Activated T-helper 9 cell treated with anti-CD3 and anti-CD28 coated beads, Interleukin-2, amount 50 U/mL, for 16 hours (primary cell): ENCODE results near the gene DCAF8L2.
"Not testable (repeated sequence)": the region's sequence is repeated elsewhere in the genome, so short reads cannot be mapped to it uniquely, and the experiment has no call there.

Experiments used
- DNase-seq: peaks from one replicate; pipeline ENCODE4 v3.0.0-alpha.2; 2020; ENCODE audit warnings: low read depth

DCAF8L2 gene

DNA sequence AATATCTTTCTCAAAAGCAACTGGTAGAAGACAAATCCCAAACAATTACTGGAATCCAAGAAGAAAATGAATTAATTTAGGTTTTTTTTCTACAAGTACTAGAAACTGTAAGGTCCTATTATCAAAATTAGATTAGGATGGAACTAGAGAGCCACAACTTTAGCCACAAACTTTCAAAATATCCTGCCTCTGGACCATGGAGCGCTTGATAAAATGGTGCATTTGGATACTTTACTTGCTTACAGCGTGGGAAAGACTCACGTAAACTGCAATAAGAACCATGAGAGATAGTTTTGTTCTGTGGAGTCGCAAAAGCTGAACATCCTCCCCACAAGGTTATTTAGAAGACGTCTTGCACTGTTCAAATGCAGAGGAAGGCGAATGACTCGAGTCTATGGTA, at the start of gene DCAF8L2:
DCAF8L2 (plus strand) TSS at position 301 of the 400 bp plus-strand sequence. CDS start 156,552 bp downstream, outside the sequence.
- no peak for DNase-seq

GRCh38 chrX:27541161-27541560, 49.0 kb upstream of the DCAF8L2 start:
- not testable (repeated sequence) for DNase-seq

DNA sequence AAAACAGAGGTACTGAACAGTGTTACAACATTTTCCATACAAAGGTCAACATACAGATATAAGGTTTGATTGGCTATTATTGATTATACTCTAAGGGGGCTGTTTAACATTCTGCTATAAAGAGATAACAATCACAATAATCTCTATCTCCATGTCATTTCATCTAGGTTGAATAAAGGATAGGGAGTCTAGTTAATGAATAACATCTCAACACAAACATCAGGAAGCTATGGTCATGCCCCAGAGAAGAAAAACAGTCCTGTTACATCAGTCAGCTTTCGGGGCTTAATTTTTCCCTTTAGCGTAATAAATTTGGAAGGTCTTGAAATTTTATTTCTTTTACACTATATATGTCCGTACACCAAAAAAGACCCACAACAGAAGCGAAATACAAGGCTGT, 41.5 kb upstream of the DCAF8L2 start:
- no peak for DNase-seq

DNA sequence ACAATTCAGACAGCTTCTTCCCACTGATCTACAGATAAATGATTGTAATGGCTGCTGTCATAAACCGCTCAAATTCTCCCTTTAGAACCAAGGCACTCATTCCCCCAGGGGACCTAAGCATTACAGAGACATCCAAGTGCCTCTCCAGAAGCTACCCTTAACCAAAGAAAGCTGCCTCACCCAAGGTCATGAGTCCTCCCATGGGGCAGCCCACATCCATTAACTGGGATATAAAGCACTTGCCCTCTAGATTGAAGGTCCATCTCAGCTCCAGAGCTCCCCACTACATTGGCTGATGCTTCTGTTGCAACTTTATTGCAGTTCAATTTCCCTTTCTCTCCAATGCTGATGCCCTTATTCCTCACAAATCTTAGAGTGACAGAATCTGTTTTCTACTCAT, 40.5 kb upstream of the DCAF8L2 start:
- no peak for DNase-seq

- DNase-seq: no peak
Observed at GRCh38 chrX:27555514-27555913, 34.6 kb upstream of the DCAF8L2 start.

- DNase-seq: no peak
Observed at GRCh38 chrX:27565992-27566391, 24.2 kb upstream of the DCAF8L2 start.

DNA sequence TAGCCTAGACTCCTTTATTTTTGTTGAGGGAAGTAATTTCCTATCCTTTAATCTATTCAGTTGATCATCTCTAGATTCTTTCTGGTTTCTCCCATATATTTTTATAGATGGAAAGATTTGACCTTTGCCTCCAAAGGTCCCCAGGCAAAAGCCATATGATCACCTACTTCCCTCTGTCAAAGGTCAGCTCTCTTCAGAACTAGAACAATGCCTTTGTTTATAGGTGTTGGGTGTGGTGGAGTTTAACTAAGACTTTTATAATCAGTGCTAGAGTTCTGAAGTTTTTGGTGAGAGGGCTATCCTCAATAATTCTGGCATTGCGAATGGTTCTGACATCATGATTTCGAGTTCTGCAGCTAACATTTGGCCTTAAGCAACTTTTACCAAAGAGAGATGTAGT, 19.0 kb upstream of the DCAF8L2 start:
- DNase-seq: no peak

GRCh38 chrX:27575565-27575964, 14.6 kb upstream of the DCAF8L2 start:
- DNase-seq: no peak

DNA sequence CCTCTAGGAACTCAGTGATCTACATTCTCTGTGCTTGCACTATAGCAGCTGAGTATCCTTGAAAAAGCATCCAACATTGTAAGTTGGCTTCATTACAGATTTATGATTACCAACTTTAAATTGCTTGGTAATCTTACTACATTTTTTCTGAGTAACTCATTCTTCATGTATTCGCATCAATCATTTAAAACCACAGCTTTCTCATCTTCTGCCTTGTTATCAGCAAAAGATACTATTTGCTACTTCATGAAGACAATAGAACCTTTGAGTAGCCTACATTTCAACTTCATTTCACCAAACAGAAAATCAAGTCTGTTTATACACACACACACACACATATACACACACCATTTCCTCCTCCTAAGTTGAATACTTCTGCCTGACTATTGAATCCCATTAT, 6.2 kb upstream of the DCAF8L2 start:
- no peak for DNase-seq

GRCh38 chrX:27591938-27592337, 1.8 kb downstream of the DCAF8L2 start:
- DNase-seq: no peak

DNA sequence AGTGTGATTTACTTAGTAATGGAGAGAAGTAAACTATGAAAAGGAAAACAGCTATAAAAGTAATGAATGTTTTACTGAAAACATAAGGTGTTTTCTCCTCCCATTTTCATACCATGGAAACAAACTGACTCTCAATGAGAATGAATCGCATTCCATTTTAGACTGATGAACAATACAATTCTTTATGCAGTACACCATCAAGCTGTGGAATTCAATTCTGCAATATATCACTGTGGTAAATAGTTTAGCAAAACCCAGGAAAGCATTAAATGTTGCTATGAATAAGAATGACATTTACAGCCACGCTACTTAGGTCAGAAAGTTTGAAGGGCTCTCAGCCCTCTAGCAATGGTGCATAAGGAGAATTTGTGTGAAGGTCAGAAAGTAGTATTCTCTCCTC, 7.4 kb downstream of the DCAF8L2 start:
- DNase-seq: no peak

GRCh38 chrX:27598312-27598711, 8.2 kb downstream of the DCAF8L2 start:
- DNase-seq: no peak

GRCh38 chrX:27599928-27600327, 9.8 kb downstream of the DCAF8L2 start:
- no peak for DNase-seq

DNA sequence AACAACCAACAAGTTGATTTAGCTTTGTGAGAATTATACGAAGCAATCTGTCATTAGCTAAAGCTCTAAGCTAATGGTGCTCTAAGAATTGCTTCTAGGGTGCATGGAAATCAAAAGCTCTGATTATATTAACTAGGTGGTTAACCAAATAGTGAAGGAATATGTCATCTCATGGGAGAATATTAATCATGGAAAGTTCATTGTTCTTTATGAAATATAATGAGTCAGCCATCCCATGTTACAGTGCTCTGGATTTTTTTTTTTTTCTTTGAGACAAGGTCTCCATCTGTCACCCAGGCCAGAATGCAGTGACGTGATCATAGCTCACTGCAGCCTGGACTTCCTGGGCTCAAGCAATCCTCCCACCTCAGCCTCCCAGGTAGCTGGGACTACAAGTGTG, 10.5 kb downstream of the DCAF8L2 start:
- DNase-seq: no peak

- DNase-seq: no peak
Observed at GRCh38 chrX:27608671-27609070, 18.5 kb downstream of the DCAF8L2 start.

GRCh38 chrX:27619459-27619858, 29.3 kb downstream of the DCAF8L2 start:
- no peak for DNase-seq

- DNase-seq: no peak
Observed at GRCh38 chrX:27619975-27620374, 29.8 kb downstream of the DCAF8L2 start.

GRCh38 chrX:27622883-27623282, 32.7 kb downstream of the DCAF8L2 start:
- DNase-seq: no peak

DNA sequence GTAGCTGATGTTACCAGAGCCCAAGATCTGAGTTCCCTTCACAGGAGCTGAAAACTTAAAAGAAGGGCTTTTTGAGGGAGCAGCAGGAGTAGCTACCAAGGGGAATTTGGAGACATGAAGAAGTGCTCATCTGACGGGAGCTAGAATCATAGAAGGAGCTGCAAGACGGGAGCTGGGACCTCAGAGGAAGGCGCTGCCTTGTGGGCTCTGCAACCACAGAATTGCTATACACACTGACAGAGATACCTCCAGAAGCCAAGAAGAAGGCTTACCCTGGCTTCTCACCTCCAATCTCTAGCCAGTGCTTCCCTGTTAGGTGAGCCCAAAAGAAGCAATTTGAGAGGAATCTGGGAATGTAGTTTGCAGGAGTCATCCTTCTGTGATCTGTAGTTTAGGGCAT, 35.9 kb downstream of the DCAF8L2 start:
- no peak for DNase-seq

DNA sequence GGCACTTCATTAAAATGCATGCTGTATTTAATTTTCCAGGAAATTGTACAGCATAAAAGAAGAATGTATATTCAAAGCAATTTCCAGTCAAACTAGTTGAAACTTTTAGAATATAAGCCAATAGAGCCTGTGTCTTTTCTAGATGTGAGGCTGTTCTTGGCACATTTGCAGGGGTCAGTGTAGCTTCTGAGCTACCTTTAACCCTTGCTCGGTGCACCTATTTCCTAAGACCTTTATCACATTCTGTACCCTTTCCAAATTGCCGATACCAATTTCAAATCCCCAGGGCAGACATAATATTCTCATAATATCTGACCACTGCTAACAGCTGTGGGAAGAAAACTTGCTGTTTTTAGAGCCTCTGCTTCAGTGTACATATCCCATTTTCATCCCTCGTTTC, 43.2 kb downstream of the DCAF8L2 start:
- no peak for DNase-seq

DNA sequence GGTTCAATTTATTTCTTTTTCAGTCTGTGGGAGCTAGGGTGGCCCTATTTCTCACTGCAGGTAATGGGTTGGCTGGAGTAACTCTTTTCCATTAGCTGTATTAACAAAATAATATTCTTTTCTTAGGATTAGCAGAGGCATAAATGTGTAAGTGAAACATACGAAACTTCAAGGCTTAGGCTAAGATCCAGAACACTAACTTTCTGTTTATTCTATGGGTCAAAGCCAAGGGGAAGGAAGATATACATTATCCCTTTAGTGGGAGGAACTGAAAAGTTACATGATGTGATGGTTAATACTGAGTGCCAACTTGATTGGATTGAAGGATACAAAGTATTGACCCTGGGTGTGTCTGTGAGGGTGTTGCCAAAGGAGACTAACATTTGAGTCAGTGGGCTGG, 66.4 kb downstream of the DCAF8L2 start:
- DNase-seq: no peak

DNA sequence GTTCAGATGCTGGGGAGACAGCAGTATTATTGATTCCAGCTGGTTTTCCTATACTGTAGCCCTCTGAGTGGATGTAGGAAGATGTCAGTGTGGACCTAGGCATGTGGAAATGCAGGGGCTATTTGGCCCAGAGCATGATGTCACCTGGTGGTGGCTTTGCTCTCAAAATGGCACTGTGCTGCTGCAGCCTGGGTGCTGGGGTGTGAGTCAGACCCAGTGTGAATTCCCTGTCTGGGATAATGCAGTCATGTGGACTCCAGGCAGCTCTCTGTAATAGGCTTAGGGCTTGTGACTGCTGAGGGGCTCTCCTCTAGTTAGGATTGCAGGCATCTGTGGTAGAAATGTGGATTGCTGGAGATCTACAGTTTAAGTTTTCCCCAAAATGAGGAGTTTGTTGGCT, 70.7 kb downstream of the DCAF8L2 start:
- DNase-seq: no peak

GRCh38 chrX:27671234-27671633, 81.1 kb downstream of the DCAF8L2 start:
- no peak for DNase-seq

GRCh38 chrX:27674491-27674890, 84.3 kb downstream of the DCAF8L2 start:
- no peak for DNase-seq

GRCh38 chrX:27675493-27675892, 85.3 kb downstream of the DCAF8L2 start:
- DNase-seq: no peak
